Heart left ventricle (tissue), 13 donors: ENCODE data around the gene TRAPPC3.
"Not testable (repeated sequence)": the region's sequence is repeated elsewhere in the genome, so short reads cannot be mapped to it uniquely, and the experiment has no call there.

Experiments
- CTCF ChIP-seq, 12 donors: fragments of 200-600 bp; sonication (generic) in 4 of 12; IDR thresholded peaks; one replicate each; pipeline versions ENCODE4 v1.5.0 to v1.8.0; 2018 to 2022; ENCODE audit warnings: antibody characterized with exemption in 12 of 12, mild to moderate bottlenecking in 5 of 12
- POLR2A ChIP-seq, 2 donors: fragments of 450-650 bp; IDR thresholded peaks; one replicate each; pipeline ENCODE4 v1.6.1; 2017; ENCODE audit warnings: antibody characterized with exemption in 2 of 2, mild to moderate bottlenecking in 2 of 2, moderate library complexity in 2 of 2
- donor health status: ischemic (EF 13 %, LVEDD 7.1; RV severe dilation, severe dysfunction).
- donor health status: DM: no; HTN: yes; CAD: no.
- donor health status: DM: no; HTN: no; CAD: no.
- donor health status: ischemic (EF 25% LVEDD 6.9; RV normal size, moderate dysfunction).
- donor health status: ischemic (EF 25% LVEDD 5.7; RV mildly dilated, moderate dysfunction).
- donor health status: ischemic (EF 35%, LVEDD 5.7; RV mildly dilated, moderate dysfunction).
- donor health status: nonischemic (EF 11% LVEDD 7.7; RV severe dilation, severe dysfunction).
- donor health status: DM: yes; HTN: yes; CAD: no.
- donor health status: PGD.
- donor health status: ischemic (EF 29% LVEDD 5.4; RV normal size, mild dysfunction).
- donor health status: nonischemic (EF 23%, LVEDD 6.1; RV moderate dilation, normal function).

- TF ChIP-seq POLR2A, CTCF (IDR thresholded peaks at IDR 0.05): not testable (repeated sequence)
These were observed 9.6 kb upstream of the TRAPPC3 start for GRCh38 chr1:36158827-36159252.
